ENCODE measurements around the gene LYRM1. TPM values are rescaled to one million over a fixed set of nuclear protein-coding genes. Genes with fewer than 3 reads are reported as not detected.

Gene LYRM1
- total and polyA plus RNA-seq, 8 donors: 9.9 to 30.9 (median 15.5) TPM

- intact Hi-C loops (cut with DNase I): no loop called here
- 66 to 67% methylated on average over 3 of the region's 3 CpGs for WGBS, 2 donors
- TF ChIP-seq, protein P1, sequence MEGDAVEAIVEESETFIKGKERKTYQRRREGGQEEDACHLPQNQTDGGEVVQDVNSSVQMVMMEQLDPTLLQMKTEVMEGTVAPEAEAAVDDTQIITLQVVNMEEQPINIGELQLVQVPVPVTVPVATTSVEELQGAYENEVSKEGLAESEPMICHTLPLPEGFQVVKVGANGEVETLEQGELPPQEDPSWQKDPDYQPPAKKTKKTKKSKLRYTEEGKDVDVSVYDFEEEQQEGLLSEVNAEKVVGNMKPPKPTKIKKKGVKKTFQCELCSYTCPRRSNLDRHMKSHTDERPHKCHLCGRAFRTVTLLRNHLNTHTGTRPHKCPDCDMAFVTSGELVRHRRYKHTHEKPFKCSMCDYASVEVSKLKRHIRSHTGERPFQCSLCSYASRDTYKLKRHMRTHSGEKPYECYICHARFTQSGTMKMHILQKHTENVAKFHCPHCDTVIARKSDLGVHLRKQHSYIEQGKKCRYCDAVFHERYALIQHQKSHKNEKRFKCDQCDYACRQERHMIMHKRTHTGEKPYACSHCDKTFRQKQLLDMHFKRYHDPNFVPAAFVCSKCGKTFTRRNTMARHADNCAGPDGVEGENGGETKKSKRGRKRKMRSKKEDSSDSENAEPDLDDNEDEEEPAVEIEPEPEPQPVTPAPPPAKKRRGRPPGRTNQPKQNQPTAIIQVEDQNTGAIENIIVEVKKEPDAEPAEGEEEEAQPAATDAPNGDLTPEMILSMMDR (IDR thresholded peaks at IDR 0.05): no peak
- Histone ChIP-seq H3K27me3 (no peaks in the 10 kb centered on the region), H3K9me3 (no peaks in the 10 kb centered on the region), H3K4me1 (peaks cover 4 to 35% (median 27%) of the 10 kb centered on the region in 3 donors), H3K36me3 (no peaks in the 10 kb centered on the region), H3K27ac (peak overlapping the region; percentile 6 to 72 (median 34)), H3K4me3 (no peak overlapping the region)
- ATAC-seq: no peak
- no peak for FAIRE-seq
- no peak for DNase-seq
Observed at GRCh38 chr16:20905576-20905975, 5.0 kb downstream of the LYRM1 start.

DNA sequence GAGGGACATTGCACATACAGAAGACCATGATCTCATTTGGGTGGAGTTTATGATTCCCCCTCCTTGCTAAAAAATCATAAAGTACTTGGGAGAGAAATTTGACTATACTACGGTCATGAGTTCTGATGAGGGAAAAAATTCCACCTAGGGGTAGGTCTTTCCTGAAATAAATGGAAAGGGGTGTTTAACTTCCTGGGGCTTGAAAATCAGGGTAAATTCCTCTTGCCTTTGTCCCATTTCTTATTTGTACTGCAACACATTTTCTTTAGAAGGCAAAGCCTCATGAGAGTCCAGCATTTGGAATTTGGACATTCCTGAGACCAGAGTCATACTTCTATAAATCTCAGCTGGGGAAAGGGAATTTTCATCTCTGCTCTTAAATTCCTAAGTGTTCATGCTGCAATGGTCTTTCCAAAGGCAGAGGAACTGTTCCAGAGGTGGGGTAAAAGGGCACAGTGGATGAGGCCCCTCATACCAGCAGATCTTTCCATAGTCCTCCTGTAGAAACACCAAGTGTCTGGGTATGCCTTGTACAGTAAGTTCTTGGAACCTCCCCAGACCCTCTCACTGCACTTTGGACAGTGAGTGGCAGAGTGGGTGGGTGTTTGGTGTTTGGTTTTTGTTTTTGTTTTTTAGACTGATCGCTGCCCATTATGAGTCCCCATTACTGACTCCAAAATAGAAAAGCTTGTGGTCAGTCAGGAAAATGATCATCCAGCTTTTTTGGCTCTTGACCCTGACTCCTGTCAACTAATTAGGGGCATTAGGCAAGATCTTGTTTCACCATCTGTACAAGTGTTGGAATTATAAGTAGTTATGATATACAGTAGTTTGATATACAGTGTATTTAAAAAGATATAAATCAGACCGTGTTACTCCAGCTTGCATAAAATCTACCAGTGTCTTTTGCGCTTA lies 6.0 kb downstream of the LYRM1 start:
- WGBS, 2 donors: 85 to 88% methylated on average over 4 of the region's 4 CpGs
- peak in 3 of 4 donors; percentile 3 to 25 (median 3) for ATAC-seq
- intact Hi-C loops (cut with DNase I): no loop called here
- Histone ChIP-seq H3K36me3 (no peaks in the 10 kb centered on the region), H3K9me3 (no peaks in the 10 kb centered on the region), H3K4me1 (peaks cover 4 to 44% (median 25%) of the 10 kb centered on the region in 3 donors), H3K4me3 (no peak overlapping the region), H3K27me3 (no peaks in the 10 kb centered on the region), H3K27ac (peak overlapping the region in 3 of 4 donors; percentile 4 to 54 (median 16))
- no peak for FAIRE-seq
- TF ChIP-seq, protein P1 (IDR thresholded peaks at IDR 0.05): no peak
- no peak for DNase-seq

GRCh38 chr16:20910781-20911321 lies 10.3 kb downstream of the LYRM1 start:
- H3K4me3 ChIP-seq: no peak overlapping the region
- H3K4me1 ChIP-seq: peaks cover 0 to 18% (median 5%) of the 10 kb centered on the region in 3 donors
- no peaks in the 10 kb centered on the region for H3K9me3 ChIP-seq
- H3K36me3 ChIP-seq: no peaks in the 10 kb centered on the region
- FAIRE-seq (no peak), ATAC-seq (peak in 3 of 4 donors; percentile 64 to 82 (median 66)), DNase-seq (no peak)
- no peaks in the 10 kb centered on the region for H3K27me3 ChIP-seq
- WGBS, 2 donors: 55 to 63% methylated on average over 2 of the region's 2 CpGs
- intact Hi-C loops (cut with DNase I): no loop called here
- TF ChIP-seq, protein P1 (IDR thresholded peaks at IDR 0.05): no peak
- H3K27ac ChIP-seq: peak overlapping the region in 2 of 4 donors; percentile 10 to 39

- 58 to 70% methylated on average over 1 of the region's 1 CpG for WGBS, 2 donors
- DNase-seq (no peak), ATAC-seq (peak in 2 of 4 donors; percentile 17 to 27), FAIRE-seq (no peak)
- intact Hi-C loops (cut with DNase I): no loop called here
- Histone ChIP-seq H3K9me3 (no peaks in the 10 kb centered on the region), H3K4me3 (no peak overlapping the region), H3K27ac (peak overlapping the region in 2 of 4 donors; percentile 10 to 39), H3K36me3 (no peaks in the 10 kb centered on the region), H3K27me3 (no peaks in the 10 kb centered on the region), H3K4me1 (peaks cover 0 to 13% (median 0%) of the 10 kb centered on the region in 3 donors)
- TF ChIP-seq, protein P1 (IDR thresholded peaks at IDR 0.05): no peak
Observed at GRCh38 chr16:20911361-20911760, 10.8 kb downstream of the LYRM1 start.
